ENCODE data around the gene SH3BP2. TPM values are rescaled to one million over a fixed set of nuclear protein-coding genes. Genes with fewer than 3 reads are reported as not detected.
A peak's percentile ranks its signal among the peaks of the same experiment; 100 is the strongest.

SH3BP2 gene
- total RNA-seq, 1 donor from 2014 or later, result 62.1 TPM

GRCh38 chr4:2803624-2804448, 11.0 kb downstream of the SH3BP2 start:
- DNase-seq (ENCODE audit: low spot score), result no peak

GRCh38 chr4:2804449-2804972, 11.6 kb downstream of the SH3BP2 start:
- DNase-seq (ENCODE audit: low spot score), result no peak

GRCh38 chr4:2804973-2805501, 12.2 kb downstream of the SH3BP2 start:
- DNase-seq (ENCODE audit: low spot score), result no peak

DNA sequence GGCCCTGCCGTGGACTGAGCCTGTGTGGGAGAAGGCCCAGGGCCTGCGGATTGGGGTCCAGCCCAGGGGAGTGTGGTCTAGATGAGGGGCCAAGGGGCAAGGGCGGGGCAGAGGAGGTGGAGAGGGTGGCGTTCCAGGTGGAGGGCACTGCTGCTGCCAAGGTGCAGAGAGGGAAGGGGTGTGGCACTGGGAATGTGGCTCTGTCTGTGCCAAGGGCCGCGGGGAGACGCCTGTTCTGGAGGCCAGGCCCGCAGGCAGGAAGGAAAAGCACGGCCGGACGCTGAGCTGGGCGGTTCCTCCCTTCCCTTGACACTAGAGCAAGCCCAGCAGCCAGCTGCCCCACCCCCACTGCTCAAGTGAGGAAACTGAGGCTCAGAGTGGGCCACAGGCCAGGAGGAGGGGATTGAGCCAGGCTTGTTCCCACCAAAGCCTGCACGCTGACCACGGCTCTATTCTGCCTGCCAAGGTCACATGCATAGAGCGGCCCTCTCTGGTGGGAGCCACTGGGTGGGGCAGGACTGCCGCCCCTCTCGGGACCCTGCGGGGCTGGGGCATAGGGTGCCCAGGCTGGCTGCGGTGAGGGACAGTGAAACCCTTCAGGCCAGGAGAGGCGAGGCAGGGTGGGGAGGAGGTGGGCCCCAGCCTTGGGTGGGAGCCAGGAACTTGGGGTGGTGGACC, 13.0 kb downstream of the SH3BP2 start:
- peak; percentile 79 for DNase-seq (ENCODE audit: low spot score)

GRCh38 chr4:2806390-2807355, 13.8 kb downstream of the SH3BP2 start:
- peak; percentile 77 for DNase-seq (ENCODE audit: low spot score)

GRCh38 chr4:2807571-2807970, 14.7 kb downstream of the SH3BP2 start:
- no peak for DNase-seq (ENCODE audit: low spot score)

DNA sequence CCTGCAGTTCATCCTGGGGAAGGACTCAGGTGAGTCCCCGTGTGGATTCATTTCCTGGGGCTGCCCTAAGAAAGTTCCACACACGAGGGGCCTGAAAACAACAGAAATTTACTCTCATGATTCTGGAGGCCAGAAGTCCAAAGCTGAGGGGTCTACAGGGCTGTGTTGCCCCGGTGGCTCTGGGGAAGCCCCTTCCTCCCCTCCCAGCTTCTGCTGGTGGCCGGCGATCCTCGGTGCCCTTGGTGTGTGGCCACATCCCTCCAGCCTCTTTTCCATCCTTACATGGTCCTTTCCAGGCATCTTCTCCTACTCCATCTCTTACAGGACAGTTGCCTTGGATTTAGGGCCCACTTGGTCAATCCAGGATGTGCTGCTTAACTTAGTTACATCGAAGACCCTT, 15.1 kb downstream of the SH3BP2 start:
- no peak for DNase-seq (ENCODE audit: low spot score)

DNA sequence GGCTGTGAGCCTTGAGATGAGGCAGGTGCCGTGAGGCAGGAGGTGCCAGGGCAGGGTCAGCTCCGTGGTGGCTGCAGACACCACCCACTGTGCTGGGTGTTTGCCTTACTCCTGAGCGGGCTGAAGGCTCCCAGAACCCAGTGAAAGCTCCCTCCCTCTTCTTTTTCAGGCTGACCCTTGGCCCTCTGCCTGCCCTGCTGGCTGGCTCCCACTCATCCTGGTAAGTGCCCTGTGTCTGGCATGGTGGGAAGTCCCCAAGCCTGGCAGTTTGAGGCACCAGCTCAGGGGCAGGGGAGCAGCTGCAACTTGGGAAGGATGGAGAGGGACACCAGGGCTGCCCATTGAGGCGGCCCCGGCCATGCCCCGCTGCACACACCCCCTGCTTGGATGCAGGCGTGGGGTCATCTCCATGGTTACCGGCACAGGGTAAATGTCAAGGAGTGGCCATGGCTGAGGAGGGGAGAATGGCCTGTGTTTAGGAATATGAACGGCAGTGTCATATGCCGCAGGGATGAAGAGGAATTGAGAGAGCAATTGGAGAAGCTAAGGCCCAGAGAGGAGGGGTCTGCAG, 16.8 kb downstream of the SH3BP2 start:
- DNase-seq (ENCODE audit: low spot score), result no peak

- no peak for DNase-seq (ENCODE audit: low spot score)
Measured at GRCh38 chr4:2810388-2810787, 17.5 kb downstream of the SH3BP2 start.

DNA sequence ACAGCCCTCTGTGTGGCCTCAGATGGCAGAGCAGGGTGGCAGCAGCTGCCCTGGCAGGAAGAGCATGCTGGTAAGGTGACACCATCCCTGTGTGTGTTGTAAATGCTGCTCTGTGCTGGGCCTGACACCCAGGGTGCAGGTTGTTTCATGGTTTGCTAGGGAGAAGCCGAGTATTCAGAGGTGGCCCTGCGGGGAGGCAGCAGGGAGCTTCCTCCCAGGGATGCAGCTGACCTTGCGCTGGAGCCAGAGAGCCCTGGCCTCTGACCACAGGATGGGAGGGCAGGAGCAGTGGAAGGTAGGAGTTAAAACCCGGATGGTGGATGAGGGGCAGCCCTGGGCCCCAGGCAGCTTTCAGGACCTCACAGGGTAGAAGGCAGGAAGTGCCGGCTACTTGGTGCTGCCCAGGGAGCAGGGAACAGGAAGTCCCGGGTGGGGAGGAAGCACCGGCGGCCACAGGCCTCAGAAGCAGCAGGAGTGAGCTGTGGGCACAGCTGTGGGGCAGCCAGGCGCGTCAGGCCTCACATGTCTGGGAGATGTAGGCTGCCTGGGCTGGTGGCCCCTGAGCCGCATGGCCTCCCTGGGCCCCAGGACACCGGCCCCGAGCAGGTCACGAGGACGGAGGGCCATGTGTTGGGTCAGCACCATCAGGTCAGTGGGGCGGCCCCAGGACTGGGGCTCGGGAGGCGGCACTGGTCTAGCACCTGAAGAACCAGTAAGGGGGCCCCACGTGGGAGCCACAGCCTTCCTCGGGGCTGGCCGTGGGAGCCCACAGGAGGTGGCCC, 19.1 kb downstream of the SH3BP2 start:
- DNase-seq (ENCODE audit: low spot score), result peak; percentile 74

DNA sequence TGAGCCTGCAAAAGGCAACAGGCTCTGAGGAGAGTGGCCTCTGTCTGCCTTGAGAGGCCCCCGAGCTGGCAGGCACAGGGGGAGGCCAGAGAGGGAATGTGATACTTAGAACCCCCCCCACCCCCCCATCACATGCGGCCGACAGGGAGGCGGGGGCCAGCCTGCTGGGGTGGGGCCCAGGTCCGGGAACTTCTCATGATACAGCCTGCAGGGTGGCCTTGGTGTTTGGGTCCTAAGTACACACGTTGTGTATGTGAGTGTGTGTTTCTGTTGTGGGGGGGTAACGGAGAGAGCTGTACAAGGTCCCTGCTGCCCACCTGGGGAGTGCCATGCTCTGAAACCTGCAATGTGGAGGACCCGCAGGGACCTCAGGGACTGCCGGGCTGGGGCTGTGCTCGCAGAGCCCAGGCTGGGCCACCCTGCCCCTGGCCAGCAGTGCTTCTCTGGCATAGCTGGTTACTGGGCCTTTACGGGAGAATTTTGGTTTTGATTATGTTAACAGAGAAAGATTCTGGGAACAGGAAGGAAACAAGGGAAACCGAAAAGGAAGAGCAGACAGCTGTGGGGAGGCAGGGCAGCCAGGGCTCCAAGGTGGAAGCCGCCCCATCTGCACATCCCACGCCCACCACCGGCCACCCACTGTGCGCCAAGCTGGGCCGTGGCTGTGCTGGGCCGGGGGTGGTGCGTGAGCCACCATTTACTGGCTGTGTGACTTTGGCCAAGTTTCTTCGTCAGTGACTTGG, 19.9 kb downstream of the SH3BP2 start:
- no peak for DNase-seq (ENCODE audit: low spot score)

GRCh38 chr4:2813446-2814405, 20.8 kb downstream of the SH3BP2 start:
- DNase-seq (ENCODE audit: low spot score), result no peak

DNA sequence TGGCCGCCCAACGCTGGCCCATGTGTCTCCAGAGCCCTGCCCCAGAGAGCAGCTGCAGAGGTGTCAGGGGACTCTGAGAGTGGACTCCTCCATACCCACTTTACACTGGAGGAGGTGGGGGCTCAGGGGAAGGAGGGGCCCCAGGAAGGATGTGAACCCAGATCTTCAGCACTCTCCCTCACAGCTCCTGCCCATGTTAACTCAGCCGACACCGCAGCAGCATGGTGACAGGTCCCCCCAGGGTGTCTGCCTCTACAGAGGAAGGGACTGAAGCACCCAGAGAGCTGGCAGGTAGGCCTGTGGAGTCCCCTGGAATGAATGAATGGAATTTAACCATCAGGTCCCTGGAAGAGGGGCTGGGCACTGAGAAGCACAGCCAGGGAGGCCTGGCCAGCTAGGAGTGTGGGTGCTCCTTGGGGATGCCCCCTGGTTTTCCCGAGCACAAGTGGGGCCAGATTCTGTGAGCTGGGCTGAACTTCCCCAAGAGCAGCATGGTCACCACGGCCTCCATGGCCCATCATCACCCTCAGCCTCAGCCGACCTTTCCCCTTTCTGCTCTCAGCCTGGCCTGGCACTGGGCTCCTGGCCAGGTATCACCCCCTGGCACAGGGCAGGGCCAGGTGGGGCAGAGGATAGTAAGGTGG, 21.9 kb downstream of the SH3BP2 start:
- no peak for DNase-seq (ENCODE audit: low spot score)

DNA sequence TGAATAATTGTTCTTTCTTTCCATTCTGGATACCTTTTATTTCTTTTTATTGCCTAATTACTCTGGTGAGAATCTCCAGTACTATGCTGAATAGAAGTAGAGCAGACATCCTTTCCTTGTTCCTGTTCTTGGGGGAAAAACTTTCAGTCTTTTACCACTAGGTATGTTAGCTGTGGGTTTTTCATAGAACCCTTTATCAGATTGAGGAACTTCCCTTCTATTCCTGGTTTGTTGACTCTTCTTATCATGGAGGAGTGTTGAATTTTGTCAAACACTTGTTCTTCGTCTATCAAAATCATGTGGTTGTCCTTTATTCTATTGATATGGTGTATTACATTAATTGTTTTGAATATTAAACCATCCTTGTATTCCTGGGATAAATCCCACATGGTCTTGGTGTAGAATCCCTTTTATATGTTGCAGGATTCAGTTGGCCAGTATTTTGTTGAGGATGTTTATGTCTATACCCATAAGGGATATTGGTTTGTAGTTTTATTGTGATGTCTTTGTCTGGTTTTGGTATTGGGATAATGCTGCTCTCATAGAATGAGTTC, 23.6 kb downstream of the SH3BP2 start:
- DNase-seq (ENCODE audit: low spot score), result no peak

GRCh38 chr4:2817137-2817536, 24.3 kb downstream of the SH3BP2 start:
- DNase-seq (ENCODE audit: low spot score), result no peak

DNA sequence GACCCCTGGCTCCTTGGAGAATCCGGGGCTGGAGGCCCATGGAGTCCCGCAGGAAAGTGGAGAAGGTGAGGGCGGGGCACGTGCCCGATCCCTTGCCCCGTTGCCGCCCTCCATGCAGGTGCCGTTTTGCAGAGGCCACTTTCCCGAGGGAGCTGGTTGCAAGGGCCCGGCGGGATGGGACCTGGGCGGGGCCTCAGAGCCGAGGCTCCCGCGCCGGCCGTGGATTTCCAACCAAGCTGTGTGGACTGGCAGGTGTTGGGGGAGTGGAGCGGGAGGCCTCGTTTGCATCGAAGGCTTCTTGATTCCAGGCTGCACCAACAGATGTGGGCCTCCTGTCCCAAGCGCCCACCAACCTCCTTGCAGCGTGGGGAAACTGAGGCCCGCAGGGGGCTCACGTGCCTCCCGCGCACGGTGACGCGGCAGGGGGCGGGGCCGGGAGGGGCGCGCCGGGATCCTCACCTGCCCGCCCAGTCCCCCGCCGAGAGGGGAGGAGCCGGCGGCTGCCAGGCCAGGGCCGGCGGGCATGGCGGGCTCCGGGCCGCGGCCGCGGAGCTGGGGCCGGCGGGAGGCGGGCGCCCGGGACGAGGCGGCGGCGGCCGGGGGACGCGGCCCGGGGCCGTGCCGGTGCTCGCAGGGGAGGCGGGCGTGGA, 24.9 kb downstream of the SH3BP2 start:
- no peak for DNase-seq (ENCODE audit: low spot score)

- DNase-seq (ENCODE audit: low spot score), result no peak
Measured at GRCh38 chr4:2818351-2818939, 25.6 kb downstream of the SH3BP2 start.

Data from mucosa of gallbladder (tissue), 1 donor.